ENCODE measurements around the gene DHX57.

DNA sequence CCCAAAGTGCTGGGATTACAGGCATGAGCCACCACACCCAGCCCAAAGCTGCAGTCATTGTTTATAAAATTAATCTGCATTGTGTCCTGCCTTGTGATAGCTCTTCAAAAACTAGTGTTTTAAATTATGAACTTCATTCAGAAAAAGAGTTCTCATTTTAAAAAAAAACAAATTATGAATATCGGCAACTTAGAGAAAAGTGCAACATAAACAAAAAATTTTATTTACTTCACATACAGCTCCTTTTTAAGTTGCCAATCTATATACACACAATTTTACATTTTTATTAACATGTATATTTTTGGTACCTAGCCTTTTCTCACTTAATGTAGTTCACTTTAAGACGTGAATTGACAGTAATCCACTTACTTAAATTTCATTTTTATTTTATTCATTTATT, 50.8 kb downstream of the DHX57 start:
- TF ChIP-seq, protein P1, sequence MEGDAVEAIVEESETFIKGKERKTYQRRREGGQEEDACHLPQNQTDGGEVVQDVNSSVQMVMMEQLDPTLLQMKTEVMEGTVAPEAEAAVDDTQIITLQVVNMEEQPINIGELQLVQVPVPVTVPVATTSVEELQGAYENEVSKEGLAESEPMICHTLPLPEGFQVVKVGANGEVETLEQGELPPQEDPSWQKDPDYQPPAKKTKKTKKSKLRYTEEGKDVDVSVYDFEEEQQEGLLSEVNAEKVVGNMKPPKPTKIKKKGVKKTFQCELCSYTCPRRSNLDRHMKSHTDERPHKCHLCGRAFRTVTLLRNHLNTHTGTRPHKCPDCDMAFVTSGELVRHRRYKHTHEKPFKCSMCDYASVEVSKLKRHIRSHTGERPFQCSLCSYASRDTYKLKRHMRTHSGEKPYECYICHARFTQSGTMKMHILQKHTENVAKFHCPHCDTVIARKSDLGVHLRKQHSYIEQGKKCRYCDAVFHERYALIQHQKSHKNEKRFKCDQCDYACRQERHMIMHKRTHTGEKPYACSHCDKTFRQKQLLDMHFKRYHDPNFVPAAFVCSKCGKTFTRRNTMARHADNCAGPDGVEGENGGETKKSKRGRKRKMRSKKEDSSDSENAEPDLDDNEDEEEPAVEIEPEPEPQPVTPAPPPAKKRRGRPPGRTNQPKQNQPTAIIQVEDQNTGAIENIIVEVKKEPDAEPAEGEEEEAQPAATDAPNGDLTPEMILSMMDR (conservative IDR thresholded peaks at IDR 0.05), result no peak
- no peak for TF ChIP-seq ZFX (IDR thresholded peaks at IDR 0.05)
